Stimulated activated CD8-positive, alpha-beta memory T cell treated with anti-CD3 and anti-CD28 coated beads, Interleukin-15, amount 100 ng/mL, for 48 hours (primary cell): ENCODE results near the gene NEK11.
"Not testable (repeated sequence)": the region's sequence is repeated elsewhere in the genome, so short reads cannot be mapped to it uniquely, and the experiment has no call there.

Source experiments
- DNase-seq, 2 donors: peaks; one replicate each; pipeline ENCODE4 v3.0.0-alpha.2; 2020; ENCODE audit warnings: low read depth in 2 of 2

NEK11 gene

GRCh38 chr3:131038326-131038725 is 11.6 kb downstream of the NEK11 start:
- DNase-seq = no peak

- not testable (repeated sequence) for DNase-seq
Observed at GRCh38 chr3:131042271-131042985, 15.8 kb downstream of the NEK11 start.

- no peak for DNase-seq
Observed at GRCh38 chr3:131047582-131047981, 20.9 kb downstream of the NEK11 start.

- no peak for DNase-seq
Observed at GRCh38 chr3:131048030-131048429, 21.4 kb downstream of the NEK11 start.

- DNase-seq = no peak
Observed at GRCh38 chr3:131050001-131050400, 23.3 kb downstream of the NEK11 start.

- no peak for DNase-seq
Observed at GRCh38 chr3:131053043-131053859, 26.6 kb downstream of the NEK11 start.

- DNase-seq = no peak
Observed at GRCh38 chr3:131067983-131068382, 41.3 kb downstream of the NEK11 start.

GRCh38 chr3:131072099-131072559 is 45.5 kb downstream of the NEK11 start:
- DNase-seq = no peak

- DNase-seq = no peak
Observed at GRCh38 chr3:131072845-131073244, 46.2 kb downstream of the NEK11 start.

GRCh38 chr3:131075632-131076328 is 49.1 kb downstream of the NEK11 start:
- DNase-seq = no peak

GRCh38 chr3:131077904-131078303 is 51.2 kb downstream of the NEK11 start:
- no peak for DNase-seq

GRCh38 chr3:131079086-131079485 is 52.4 kb downstream of the NEK11 start:
- DNase-seq = no peak

- no peak for DNase-seq
Observed at GRCh38 chr3:131081224-131081623, 54.5 kb downstream of the NEK11 start.

GRCh38 chr3:131082246-131082645 is 55.6 kb downstream of the NEK11 start:
- no peak for DNase-seq

GRCh38 chr3:131082871-131083863 is 56.5 kb downstream of the NEK11 start:
- no peak for DNase-seq

GRCh38 chr3:131091768-131092167 is 65.1 kb downstream of the NEK11 start:
- no peak for DNase-seq

GRCh38 chr3:131107637-131108433 is 81.2 kb downstream of the NEK11 start:
- DNase-seq = no peak

- no peak for DNase-seq
Observed at GRCh38 chr3:131109156-131109555, 82.5 kb downstream of the NEK11 start.

- no peak for DNase-seq
Observed at GRCh38 chr3:131110087-131110486, 83.4 kb downstream of the NEK11 start.

- DNase-seq = no peak
Observed at GRCh38 chr3:131114256-131114655, 87.6 kb downstream of the NEK11 start.
